CD4-positive, alpha-beta T cell treated with Interleukin-10 for 1 hour (primary cell): ENCODE measurements around the gene TMEM81.

Experiments used
- DNase-seq: peaks from one replicate; pipeline ENCODE4 v3.0.0-alpha.2; 2020

The TMEM81 gene, protein sequence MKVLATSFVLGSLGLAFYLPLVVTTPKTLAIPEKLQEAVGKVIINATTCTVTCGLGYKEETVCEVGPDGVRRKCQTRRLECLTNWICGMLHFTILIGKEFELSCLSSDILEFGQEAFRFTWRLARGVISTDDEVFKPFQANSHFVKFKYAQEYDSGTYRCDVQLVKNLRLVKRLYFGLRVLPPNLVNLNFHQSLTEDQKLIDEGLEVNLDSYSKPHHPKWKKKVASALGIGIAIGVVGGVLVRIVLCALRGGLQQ

DNA sequence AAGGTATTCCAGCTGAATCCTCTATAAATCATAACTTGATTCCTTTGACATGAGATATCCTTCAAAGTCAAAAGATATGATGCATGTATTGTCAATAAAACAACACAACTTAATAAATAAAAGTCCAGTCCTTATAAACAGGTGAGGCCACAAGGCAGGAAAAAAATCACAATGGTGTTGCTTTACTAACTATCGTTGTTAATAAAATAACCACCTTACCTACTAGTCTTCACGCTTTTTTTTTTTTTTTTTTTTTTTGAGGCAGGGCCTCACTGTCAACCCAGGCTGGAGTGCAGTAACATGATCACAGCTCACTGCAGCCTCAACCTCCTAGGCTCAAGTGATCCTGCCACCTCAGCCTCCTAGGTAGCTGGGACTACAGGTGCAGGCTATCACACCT is at the start of gene TMEM81:
Gene TMEM81 (minus strand): TSS at position 101 of the 400 bp plus-strand sequence. CDS start 140 bp downstream, outside the sequence.
- DNase-seq, result no peak

GRCh38 chr1:205133287-205133686 is 49.0 kb upstream of the TMEM81 start:
- no peak for DNase-seq

DNA sequence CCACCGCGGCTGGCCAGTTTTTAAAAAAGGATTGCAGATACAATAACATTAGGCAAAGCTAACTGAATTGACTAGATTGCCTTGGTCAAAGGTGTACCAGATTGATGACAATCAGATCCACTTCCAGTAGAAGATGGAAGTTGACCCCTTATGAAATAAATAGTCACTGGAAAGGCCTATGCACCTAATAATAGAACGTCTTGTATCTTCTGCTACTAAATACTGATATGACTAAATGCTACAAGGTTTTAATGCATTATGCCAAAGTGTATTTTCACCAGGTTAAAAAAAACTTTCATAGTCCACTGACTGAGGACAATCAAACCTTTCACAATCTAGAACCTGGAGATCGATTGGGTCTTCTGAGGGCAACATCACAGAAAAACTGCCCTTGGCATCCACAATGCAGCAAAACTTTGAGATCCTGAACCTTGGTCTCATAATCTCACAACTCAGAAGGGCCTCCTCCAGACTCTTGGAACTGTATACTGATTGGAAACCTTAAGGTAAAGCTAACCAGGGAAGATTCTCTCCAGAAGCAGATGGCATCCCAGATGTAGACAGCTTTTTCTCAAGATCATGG is 45.3 kb upstream of the TMEM81 start:
- no peak for DNase-seq

- DNase-seq, result no peak
Measured at GRCh38 chr1:205128050-205128449, 43.8 kb upstream of the TMEM81 start.

DNA sequence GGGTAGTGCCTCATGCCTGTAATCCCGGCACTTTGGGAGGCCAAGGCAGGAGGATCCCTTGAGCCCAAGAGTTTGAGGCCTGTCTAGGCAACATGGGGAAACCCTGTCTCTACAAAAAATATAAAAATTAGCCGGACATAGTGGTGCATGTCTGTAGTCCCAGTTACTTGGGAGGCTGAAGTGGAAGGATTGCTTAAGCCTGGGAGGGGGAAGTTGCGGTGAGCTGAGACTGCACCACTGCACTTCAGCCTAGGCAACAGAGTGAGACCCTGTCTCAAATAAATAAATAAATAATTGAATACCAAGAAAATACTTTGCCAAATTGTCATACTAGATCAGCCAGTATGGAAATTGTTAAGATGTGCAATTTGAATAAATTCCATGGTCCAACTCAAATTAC is 43.4 kb upstream of the TMEM81 start:
- no peak for DNase-seq

- DNase-seq, result no peak
Measured at GRCh38 chr1:205124726-205125125, 40.5 kb upstream of the TMEM81 start.

DNA sequence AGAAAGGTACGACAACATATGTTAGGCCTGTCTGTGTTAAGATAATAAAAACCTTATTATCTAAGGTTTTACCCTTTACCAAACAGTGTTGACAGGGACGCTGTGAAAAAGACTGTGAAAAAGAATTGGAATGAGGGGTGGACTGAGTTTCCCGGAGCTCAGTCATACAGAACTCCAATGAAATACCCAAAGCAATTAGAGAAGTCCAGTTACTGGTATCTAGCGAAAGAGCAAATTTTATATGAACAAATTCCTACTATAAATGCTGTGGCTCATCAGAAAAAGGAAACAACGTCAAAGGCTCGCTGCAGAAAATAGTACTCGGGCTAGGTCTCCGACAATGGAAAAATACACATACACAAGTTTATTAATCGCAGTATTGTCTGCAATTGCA is 38.2 kb upstream of the TMEM81 start:
- DNase-seq, result no peak

DNA sequence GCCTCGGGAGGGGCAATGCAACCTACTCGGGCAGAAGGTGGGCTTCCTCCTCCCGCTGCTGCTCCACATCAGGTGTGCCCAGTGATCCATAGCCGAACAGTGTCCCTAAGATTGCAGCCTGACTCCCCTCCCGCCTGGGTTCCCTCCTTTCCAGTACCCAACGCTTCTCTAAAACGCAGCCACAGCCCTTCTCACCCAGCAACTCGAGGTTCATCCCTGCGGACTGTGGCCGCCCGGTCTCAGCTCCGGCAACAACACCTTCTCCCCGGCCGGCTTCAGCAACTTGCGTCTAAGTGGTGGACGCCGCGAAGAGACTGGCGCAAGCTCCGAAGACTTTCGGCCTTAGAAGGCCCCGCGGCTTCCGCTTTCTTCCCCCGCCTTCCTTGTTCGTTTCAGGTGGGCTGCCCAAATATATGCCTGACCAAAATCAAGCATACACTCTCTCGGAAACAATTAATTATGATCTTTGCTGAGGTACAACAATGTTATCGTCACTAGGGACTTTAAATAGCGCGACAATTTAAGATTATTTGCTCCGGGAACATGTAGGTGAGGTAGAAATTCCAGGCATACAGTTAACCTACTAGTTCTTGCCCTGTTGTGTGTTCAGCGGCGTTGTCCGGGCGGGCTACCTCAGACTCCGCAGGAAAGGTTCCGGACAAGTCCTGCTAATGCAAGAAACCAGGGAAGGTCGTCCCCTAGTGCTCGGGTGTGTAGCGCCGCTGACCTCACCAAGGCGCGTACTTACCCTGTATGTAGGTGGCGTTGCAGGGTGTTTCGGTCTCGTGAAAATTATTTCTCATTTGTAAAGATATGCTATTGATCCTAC is 37.6 kb upstream of the TMEM81 start, which contains the start of gene RBBP5:
Gene RBBP5 (minus strand): TSS at position 319 of the 829 bp plus-strand sequence. CDS start 105 bp downstream, at position 214.
- DNase-seq, result peak; percentile 96

DNA sequence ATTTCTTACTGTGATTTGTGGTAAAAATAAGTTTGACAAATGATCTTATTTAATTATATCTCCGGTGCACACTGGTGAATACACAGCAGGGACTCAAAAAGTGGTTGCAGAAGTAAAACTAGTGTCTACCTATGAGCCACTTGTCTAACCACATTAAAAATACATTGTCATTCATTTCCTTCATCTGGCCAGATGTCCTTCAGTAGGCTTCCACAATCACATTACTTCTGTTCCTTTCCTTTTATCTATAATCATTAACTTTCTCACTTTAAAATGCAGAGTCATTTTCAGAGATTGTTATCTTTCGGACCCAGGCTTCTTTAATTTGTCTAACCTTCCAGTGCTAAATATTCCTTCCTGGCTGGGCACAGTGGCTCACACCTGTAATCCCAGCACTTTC is 34.5 kb upstream of the TMEM81 start:
- DNase-seq, result no peak

DNA sequence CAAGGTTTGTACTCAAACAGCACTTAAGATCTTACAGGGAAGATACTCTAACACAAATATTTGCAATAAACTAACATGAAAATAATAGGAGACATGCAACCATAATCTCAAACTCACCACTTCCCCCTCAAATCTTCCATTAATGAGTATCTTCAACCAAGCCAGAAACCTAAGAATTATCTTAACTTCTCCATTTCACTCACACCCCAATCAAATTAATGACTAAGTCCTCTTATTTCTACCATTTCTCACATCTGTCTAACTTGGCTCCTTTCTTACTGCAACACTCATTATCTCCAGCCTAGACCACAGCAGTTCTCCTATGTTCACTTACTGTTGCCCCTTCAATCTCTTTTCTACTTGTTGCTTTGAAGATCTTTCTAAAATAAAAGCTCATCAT is 27.1 kb upstream of the TMEM81 start:
- DNase-seq, result no peak

GRCh38 chr1:205109711-205110110 is 25.5 kb upstream of the TMEM81 start:
- no peak for DNase-seq

DNA sequence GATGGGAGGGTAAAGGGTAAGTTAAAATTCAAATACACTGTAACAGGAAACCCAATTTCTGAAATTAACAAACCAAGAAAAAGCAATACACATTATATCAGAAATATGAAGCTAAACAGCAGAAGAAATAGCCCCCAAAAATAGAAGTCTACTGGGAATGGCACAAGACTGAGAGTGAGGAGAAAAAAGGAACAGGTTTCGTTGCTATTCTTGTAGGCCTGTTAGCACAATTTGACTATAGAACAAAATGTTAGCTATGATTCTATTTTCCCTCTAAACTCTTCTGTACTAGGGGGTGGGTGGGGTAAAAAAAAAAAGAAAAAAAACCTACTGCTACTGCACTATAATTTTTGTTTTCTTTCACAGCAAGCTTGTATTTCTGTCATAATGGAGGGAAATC is 25.0 kb upstream of the TMEM81 start:
- DNase-seq, result no peak

DNA sequence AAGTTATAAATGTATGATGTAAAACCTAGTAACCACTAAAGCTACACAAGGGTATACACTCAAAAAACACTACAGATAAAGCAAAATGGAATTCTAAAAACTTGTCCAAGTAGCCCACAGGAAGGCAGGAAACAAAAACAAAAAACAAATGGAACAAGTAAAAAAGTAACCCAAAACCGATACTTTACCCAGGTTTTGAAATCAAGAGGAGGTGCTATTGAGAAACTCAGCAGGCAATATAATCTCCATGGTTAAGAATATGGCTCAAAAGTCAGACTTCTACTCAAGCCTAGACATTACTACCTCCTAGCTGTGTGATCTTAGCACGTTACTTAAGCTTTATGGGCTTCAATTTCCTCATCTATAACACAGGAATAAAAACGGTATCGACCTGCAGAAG is 24.2 kb upstream of the TMEM81 start:
- DNase-seq, result no peak

GRCh38 chr1:205107327-205107726 is 23.1 kb upstream of the TMEM81 start:
- DNase-seq, result no peak

GRCh38 chr1:205102404-205102803 is 18.1 kb upstream of the TMEM81 start:
- no peak for DNase-seq

- no peak for DNase-seq
Measured at GRCh38 chr1:205098242-205098641, 14.0 kb upstream of the TMEM81 start.

DNA sequence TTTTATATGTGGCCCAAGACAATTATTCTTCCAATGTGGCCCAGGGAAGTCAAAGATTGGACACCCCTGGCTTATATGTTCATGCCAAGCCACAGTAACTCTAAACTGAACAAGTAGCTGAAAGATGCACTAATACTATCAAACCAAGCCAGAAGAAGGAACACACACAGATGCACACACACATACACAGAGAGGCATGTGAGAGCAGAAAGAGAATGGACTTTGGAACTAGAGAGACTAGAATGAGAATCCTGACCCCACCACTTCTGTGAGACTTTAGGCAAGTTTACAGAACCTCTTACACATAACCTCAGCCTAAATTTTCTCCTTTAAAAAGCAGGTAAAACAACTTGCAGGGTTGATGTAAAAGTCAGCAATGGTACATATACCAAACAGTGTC is 11.2 kb upstream of the TMEM81 start:
- no peak for DNase-seq

DNA sequence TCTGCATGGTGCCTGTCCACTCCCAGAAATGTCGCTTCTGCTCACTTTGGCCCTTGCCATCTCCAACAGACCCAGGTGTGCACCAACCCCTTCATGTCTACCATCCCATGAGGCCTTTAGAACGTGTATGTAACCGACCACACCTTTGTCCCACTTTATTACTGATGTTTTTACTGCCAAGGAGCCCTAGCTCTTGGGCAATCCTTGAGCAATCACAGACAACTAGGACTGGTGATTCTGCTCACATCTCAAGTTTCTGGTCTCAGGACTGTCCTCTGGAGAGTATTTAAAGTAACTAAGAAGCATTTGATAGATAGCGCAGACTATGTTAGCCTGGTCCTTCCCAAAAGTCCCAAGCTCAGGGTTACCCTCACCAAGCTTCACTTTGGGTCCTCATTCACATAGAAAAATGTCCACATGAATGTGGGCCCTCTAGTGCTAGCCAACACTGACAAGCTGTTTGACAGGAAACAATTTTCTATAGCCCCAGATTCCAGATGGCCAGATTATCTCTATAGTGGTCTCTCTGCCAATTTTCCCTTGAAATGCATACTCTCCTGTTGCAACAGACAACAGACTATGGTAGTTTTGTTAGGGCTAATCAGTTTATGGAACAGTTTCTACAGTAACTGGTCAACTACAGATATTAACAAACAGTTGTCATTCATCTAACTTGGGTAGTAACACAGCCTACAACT is 6.9 kb upstream of the TMEM81 start:
- DNase-seq, result no peak

DNA sequence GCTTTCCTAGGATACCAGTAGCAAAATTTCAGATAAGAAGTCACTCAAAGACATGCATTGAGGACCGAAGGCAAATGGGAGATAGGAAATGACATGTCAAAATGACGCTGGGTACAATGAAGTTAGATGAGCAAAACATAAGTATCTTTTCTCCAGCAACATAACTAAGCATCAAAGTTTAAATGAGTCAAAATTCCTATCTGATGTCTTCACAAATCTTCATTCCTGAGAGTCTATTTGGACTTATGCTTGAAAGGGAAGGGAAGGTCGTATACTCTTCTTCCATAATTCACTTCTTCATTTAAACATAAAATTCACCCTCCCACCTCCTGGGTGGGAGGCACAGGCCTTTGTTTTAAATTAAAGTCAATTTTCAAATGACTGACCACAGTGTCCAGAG is 4.1 kb upstream of the TMEM81 start:
- DNase-seq, result no peak

DNA sequence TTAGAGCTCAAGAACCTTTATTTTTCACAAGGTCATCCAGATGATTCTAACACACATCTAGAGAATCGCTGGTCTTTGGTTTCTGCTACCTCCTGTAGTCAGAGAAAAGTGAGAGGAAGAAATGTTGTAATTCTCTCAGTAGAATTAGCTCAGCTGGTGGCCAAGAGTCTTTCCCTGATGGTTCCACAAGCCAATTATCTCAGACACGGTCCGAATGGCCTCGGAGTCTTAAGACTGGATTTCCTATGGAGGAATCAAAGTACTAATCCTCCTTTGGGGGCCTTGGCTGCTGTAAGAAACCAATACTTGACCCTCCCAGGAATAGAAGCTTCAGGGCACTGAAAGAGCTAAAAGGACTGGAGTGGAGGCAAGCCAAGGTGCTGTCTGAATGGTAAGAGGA is 1.8 kb downstream of the TMEM81 start:
- DNase-seq, result no peak

DNA sequence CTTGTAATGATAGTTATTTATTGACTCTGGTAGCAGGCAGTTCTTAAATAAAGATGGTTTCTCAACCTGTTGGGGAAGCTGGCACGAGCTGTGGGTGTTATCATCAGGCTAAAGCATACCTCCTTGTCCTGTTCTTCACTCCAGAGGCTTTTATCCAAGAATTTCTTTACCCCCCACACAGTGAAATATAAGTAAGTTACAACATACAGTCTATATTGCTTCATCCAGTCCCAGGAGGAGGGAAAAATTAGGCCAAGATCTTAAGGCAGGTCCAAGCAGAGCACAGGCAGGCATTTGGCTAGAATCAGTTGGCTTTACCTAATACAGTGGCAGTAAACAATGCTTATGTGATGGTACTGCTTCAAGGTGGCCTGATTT is 6.3 kb downstream of the TMEM81 start:
- no peak for DNase-seq

GRCh38 chr1:205077158-205077933 is 6.9 kb downstream of the TMEM81 start:
- no peak for DNase-seq
